GM12891 (cell line): Measurements from ENCODE around the gene DHRS7C.

Experiments used
- POLR2A ChIP-seq: IDR thresholded peaks from 2 replicates; pipeline ENCODE4 v1.6.1; 2011; ENCODE audit warnings: low read depth, low read length, control low read depth
- POLR2AphosphoS5 ChIP-seq: IDR thresholded peaks from 2 replicates; pipeline ENCODE4 v1.6.1; 2011; ENCODE audit warnings: low read depth, low read length, control low read depth
- POU2F2 ChIP-seq: IDR thresholded peaks from 2 replicates; pipeline ENCODE4 v1.6.1; 2011; ENCODE audit warnings: low read depth, mild to moderate bottlenecking, control low read depth, low read length, moderate library complexity
- SPI1 ChIP-seq: IDR thresholded peaks from 2 replicates; pipeline ENCODE4 v1.6.1; 2011; ENCODE audit warnings: low read depth, low read length, control low read depth
- TAF1 ChIP-seq: IDR thresholded peaks from 2 replicates; pipeline ENCODE4 v1.6.1; 2011; ENCODE audit warnings: low read depth, low read length, control low read depth

DNA sequence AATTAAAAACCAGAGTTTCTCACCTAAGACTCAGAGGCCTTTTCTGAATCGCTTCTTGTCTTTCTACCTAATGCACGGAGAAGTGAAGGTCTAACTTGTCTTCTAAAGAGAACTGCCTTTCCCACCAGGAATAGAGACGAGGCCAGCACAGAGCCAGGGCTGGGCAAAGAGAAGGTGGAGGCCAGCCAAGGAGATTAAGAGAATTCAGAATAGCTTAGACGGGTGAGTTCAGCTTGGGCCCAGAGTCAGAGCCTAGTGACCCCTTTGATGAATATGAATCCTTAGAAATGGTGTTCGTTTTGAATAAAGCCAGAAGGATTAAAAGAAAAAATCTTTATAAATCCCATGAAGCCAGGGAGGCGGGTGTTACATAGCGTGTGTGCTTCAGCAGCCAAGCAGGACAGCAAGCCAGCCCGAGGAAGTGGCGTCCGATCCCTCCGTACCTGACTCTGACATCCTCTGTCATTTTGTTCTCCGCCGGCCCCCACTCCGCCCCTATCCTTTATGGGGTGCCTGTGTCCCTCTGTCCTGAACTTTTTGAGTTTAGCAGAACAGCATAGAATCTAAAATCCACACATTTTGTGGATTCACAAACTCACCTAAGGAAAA lies 23.0 kb upstream of the DHRS7C start:
- no peak for TF ChIP-seq POLR2A
- no peak for TF ChIP-seq POLR2AphosphoS5
- TF ChIP-seq SPI1, result no peak
- TF ChIP-seq TAF1, result no peak
- no peak for TF ChIP-seq POU2F2
